ENCODE data around the gene CCL8. TPM values are rescaled to one million over a fixed set of nuclear protein-coding genes. Genes with fewer than 3 reads are reported as not detected.

Gene CCL8
- total RNA-seq, 4 donors from 2014 or later, result 0.26 TPM; not detected in 3

DNA sequence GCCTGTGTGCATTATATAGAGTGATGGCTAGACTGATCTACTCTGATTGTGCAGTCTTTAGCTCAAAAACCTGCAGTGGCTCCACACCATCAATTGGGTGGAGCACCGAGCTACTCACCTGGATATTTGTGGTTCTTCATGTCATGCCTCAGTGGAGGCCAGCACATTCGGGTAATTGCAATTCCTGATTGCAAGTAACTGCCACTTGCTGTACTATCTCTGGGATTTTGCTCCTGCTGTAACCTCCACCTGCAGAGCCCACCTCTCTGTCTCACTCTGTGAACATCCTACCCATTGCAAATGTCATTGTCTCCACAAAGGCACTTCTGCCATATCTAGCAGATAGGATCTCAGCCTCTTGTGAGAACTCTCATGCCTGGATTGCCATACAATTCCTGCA is 45.5 kb downstream of the CCL8 start:
- TF ChIP-seq POLR2A (IDR thresholded peaks at IDR 0.05) (no peak), CTCF (IDR thresholded peaks at IDR 0.05) (no peak)
- peaks cover 0 to 3% (median 0%) of the 10 kb centered on the region in 3 donors for H3K4me1 ChIP-seq
- H3K9me3 ChIP-seq, result no peaks in the 10 kb centered on the region
- peaks cover 0 to 65% (median 0%) of the 10 kb centered on the region in 4 donors for H3K27me3 ChIP-seq
- H3K36me3 ChIP-seq, result no peaks in the 10 kb centered on the region
- intact Hi-C loops (cut with DNase I), result no loop called here
- H3K27ac ChIP-seq, result no peak overlapping the region
- no peak overlapping the region for H3K4me3 ChIP-seq
- 53 to 56% methylated on average over 2 of the region's 2 CpGs for WGBS, 2 donors
- DNase-seq, result no peak

GRCh38 chr17:34365340-34365739 is 46.1 kb downstream of the CCL8 start:
- WGBS, 2 donors, result 54 to 58% methylated on average over 2 of the region's 2 CpGs
- no peak overlapping the region for H3K27ac ChIP-seq
- TF ChIP-seq CTCF (IDR thresholded peaks at IDR 0.05) (no peak), POLR2A (IDR thresholded peaks at IDR 0.05) (no peak)
- intact Hi-C loops (cut with DNase I), result no loop called here
- no peak overlapping the region for H3K4me3 ChIP-seq
- H3K27me3 ChIP-seq, result peaks cover 0 to 65% (median 0%) of the 10 kb centered on the region in 4 donors
- H3K9me3 ChIP-seq, result no peaks in the 10 kb centered on the region
- peaks cover 0 to 3% (median 0%) of the 10 kb centered on the region in 3 donors for H3K4me1 ChIP-seq
- H3K36me3 ChIP-seq, result no peaks in the 10 kb centered on the region
- DNase-seq, result no peak

DNA sequence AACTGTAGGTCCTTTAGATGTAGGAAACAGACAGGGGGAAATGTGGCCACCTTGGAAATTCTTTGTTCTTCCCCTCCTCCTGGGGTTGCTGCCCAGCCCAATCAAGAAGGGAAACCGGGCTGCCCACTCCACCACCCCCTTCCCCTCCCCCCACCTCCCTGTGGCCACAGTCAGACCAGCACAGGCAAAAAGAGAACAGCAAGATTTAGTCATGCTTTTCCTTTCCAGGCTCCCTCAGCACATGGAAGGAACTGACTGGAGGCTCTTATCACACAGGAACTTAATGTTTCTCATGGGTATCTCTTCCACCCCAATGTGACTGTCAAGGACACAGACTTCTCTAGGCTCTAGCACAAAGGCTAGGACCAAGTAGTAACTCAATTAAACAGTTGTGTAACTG is 46.8 kb downstream of the CCL8 start:
- no peak for TF ChIP-seq CTCF (IDR thresholded peaks at IDR 0.05)
- no peak for TF ChIP-seq POLR2A (IDR thresholded peaks at IDR 0.05)
- Histone ChIP-seq H3K36me3 (no peaks in the 10 kb centered on the region), H3K27me3 (peaks cover 0 to 65% (median 0%) of the 10 kb centered on the region in 4 donors), H3K4me3 (no peak overlapping the region), H3K4me1 (peaks cover 0 to 3% (median 0%) of the 10 kb centered on the region in 3 donors), H3K27ac (no peak overlapping the region), H3K9me3 (no peaks in the 10 kb centered on the region)
- intact Hi-C loops (cut with DNase I), result no loop called here
- no peak for DNase-seq
- WGBS, 2 donors, result 11% methylated on average over 1 of the region's 1 CpG; no CpG with 5 or more reads in 1 of the 2 donors

GRCh38 chr17:34366529-34367107 is 47.4 kb downstream of the CCL8 start:
- H3K4me1 ChIP-seq, result no peaks in the 10 kb centered on the region
- H3K9me3 ChIP-seq, result no peaks in the 10 kb centered on the region
- no peak for DNase-seq
- no peak overlapping the region for H3K4me3 ChIP-seq
- H3K27me3 ChIP-seq, result peaks cover 0 to 64% (median 0%) of the 10 kb centered on the region in 4 donors
- WGBS, 2 donors, result 57 to 59% methylated on average over 2 to 4 of the region's 4 CpGs
- H3K27ac ChIP-seq, result no peak overlapping the region
- no peaks in the 10 kb centered on the region for H3K36me3 ChIP-seq
- intact Hi-C loops (cut with DNase I), result no loop called here
- TF ChIP-seq POLR2A (IDR thresholded peaks at IDR 0.05), result no peak
- TF ChIP-seq CTCF (IDR thresholded peaks at IDR 0.05), result no peak

- WGBS, 2 donors, result 63 to 88% methylated on average over 7 to 9 of the region's 9 CpGs
- intact Hi-C loops (cut with DNase I), result no loop called here
- Histone ChIP-seq H3K36me3 (no peaks in the 10 kb centered on the region), H3K27me3 (peaks cover 0 to 54% (median 0%) of the 10 kb centered on the region in 4 donors), H3K27ac (no peak overlapping the region), H3K4me3 (no peak overlapping the region), H3K4me1 (no peaks in the 10 kb centered on the region), H3K9me3 (no peaks in the 10 kb centered on the region)
- TF ChIP-seq POLR2A (IDR thresholded peaks at IDR 0.05) (no peak), CTCF (IDR thresholded peaks at IDR 0.05) (no peak)
- DNase-seq, result no peak
Measured at GRCh38 chr17:34367486-34368195, 48.4 kb downstream of the CCL8 start.
